Activated CD8-positive, alpha-beta memory T cell treated with anti-CD3 and anti-CD28 coated beads, Interleukin-2, amount 50 U/mL, for 1 hour (primary cell): Measurements from ENCODE around the gene MNAT1.
"Not testable (repeated sequence)": the region's sequence is repeated elsewhere in the genome, so short reads cannot be mapped to it uniquely, and the experiment has no call there.

ENCODE experiments used
- DNase-seq: peaks from one replicate; pipeline ENCODE4 v3.0.0-alpha.2; 2020; ENCODE audit errors: extremely low read depth

MNAT1 gene

DNA sequence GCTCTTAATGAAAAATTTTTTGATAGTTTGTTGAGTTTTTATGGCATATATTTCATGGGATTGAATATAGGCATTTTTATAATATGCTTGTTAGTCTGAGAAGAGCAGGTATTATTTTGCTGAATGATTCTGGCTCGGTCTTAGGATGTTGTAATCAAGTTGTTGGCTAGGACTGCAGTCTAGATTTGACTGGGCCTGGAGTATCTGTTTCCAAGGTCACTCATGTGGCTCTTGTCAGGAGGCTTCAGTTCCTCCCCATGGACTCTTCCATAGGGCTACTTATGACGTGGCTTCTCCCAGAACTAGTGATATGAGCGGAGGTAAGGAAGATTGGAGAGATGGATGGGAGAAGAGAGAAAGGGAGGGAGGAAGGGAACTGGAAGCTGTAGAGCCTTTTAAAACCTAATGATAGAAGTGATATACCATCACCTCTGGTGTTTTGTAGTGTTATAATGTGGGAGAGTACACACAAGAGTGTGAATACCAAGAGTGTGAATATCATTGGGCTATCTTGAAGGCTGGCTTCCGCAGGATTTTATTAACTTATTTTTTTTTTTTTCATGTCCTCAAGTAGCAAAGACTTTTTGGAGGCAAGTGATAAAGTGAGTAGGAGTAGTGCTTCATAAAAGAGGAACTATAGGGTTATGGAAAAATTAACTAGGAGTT lies 4.4 kb downstream of the MNAT1 start:
- DNase-seq, result no peak

DNA sequence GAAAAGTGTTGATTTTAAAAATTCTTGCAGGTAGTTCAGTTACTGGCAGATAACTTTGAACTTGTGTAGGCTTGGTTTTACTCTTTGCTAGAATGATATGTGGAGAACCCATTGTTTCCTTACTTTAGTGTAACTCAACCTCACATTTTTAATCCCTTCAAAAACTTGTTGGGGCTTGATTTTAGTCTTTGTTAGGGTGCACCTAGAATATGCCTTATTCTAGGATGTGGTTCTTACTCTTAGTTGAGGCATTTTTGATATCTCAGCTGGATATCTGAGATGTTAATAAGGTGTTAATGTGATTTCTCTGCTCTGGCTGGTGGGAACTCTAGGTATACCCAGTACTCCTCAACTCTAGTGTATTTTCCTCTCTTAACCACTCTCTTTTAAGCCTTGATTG lies 10.0 kb downstream of the MNAT1 start:
- no peak for DNase-seq

DNA sequence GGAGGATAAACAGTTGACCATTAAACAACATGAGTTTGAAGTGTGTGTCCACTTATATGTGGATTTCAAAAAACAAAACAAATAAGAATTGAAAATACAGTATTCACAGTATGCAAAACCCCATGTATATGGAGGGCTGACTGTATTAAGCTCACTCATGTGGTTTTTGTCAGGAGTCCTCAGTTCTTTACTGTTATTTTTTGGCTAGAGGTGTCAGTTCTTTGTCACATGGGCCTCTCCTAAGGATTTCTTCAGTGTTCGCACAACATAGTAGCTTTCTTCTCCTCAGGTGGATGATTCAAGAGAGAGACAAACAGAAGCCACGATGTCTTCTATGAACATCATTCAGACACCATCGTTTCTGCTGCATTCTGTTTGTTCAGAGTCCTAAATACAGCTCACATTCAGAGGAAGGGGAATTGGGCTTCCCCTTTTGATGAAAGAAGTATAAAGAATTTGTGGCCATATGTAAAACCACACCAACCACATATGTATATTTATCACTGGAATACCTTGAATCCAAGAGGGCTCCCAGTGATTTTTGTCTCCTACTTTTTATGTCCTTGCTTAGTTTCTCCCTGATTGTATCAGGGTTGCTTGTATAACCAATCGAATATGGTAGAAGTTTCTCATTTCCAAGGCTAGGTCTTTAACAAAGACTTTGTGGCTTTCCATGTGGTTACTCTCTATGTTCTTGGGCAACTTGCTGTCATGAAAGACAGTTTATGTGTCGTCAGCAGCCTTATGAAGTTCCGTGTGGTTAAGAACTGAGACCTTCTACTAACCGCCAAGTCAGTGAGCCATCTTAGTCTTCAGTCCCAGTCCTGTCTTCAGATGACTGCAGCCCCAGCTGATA lies 18.9 kb downstream of the MNAT1 start:
- peak; percentile 45 for DNase-seq

DNA sequence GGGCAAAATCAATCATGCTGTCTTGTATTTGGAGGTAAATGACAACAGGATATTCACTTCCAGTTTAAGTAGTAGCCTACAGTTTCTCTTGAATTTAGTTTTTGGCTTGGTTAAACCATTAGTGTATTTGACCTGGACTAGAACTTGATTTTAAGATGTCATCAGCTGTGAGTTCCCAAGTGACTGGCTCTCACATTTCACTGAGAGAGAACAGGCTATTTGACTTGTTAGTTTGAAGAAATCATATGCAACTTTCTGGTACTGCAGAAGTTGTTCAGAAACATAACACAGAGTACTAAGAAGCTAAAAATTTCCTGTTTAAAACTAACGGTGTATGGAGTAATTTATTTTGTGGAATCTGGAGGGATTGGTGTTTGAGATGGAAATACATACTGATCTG lies 22.3 kb downstream of the MNAT1 start:
- DNase-seq, result no peak

DNA sequence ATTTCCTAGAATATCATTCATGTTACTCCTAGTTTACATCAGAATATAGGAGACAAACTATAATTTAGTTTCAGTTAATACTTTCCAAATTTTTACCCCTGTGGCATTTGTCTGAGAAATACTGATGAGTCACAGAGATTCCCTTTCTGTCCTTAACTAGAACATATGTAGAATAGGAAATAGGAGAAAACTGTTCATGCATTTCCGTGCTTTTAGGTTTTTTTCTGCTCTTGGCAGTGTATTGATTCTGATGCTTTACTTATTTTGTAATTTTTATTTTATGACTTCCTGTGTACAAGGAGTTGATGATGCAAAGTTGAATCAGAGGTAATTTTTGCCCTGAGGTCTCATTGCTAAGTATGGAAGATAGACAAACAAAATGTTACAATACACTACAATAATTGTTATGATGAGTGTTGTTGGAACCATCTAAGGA lies 23.0 kb downstream of the MNAT1 start:
- no peak for DNase-seq

DNA sequence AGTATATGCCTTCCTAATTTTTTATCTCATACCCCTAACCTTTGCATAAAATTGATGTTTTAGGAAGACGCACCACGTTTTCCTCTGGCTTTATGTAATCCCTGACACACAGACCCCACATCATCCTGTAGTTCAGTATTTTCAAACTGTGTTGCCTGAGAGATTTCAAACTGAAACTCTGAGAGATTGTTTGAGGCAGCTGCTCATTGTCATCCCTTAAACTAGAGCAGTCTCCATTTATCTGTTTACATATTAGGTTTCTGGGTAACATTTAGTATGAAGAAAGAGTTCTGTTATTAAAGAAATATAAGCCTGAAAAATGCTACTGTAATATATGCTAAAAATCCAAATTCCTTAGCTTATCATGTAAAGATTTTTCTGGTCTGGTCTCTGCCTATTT lies 24.3 kb downstream of the MNAT1 start:
- no peak for DNase-seq

DNA sequence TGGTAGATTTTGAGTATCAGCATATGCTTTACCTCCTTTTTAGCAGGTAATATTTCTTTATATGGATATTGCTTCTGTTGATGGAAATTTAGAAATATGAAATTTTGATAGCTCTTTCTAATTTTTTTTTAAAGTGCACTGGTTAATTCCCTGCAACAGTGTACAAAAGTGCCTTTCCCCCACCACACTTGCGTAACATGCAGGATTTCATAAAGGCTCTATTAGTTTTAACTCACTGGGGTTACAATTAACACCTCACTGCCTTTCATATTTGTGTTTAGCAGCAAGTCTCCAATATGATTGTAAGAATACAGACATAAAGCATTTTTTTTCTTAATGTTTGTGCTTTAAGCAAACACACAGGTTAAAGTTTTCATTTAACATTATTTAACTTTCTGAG lies 25.6 kb downstream of the MNAT1 start:
- no peak for DNase-seq

DNA sequence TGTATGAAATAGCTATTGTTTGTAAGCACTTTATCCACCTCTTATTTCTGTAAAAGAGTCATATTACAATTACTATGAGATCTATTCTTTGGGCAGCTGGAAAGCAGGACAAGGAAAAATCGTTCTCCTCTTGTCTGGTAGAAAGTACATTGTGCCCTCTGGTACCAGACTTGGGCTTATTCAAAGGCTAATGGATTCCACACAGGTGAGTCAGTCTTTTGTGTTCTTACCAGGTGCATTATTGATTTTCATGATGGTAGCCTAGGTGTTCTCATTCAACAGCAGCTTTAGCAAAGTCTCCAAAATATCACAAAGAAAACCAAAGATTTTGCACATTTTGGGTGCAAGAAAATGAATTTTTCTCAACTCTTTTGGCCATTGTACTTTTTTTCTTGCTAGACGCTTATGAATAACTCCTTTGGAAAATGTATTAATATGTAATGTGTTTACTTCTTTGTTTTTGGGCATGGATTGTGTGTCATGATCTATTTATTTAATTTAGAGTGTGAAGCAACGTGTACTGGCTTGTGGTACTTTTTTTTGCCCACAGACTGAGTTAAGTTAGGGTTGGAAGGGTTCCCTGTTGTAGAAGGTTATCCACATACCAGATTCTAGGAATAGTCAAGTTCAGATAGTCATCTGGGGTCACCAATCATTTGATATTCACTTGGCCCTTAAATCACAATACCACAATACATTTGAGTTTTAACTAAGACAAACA lies 26.2 kb downstream of the MNAT1 start:
- no peak for DNase-seq

DNA sequence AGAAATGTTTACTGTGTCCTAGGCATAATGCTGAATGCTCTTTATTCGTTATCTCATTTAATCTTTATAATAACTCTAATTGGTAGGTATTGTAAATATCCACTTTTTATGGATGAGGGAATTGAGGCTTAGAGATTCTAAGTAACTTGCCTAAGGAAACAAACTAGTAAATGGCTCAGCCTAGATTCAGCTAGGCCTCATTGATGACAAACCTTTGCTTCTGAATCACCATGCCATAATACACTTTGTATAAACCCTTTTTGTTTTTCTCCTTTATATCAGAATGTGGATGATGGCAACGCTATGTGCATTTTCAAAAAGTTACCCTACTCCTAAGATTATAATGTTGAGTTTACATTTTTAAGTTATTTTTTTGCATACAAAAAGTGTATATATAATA lies 34.0 kb downstream of the MNAT1 start:
- no peak for DNase-seq

DNA sequence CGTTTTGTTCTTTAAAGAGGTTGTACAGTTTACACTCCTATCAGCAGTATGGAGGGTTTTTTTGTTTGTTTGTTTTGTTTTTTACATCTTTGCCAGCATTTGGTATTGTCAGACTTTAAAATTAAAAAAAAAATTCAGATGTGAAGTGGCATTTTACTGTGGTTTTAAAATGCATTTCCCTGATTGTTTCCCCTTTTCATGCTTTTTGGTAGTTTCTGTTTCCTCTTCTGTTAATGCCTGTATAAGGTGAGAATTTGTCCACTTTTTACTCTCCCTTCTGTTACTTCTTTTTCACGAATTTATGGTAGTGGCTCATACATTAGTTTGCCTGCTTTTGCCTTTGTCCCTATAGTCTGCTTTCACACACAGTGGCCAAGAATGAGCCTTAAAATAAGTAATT lies 36.6 kb downstream of the MNAT1 start:
- no peak for DNase-seq

DNA sequence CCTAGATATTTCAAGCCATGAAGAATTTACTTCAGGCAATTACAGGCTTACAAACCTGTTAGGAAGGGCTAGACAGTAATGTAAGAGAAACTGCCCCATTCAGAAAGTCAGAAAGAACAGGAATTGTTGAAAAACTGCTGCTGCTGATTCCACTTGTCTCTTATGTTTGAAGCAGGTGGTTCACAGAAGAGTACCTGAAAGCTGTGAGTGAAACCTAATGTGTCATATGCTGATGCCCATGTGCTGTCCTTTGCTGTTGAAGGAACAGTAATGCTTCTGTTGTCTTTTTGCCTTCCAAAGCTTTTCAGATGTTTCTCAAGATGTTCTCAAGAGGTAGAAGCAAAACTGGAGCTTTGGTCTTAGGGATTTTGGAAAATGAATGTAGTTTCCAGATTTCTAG lies 39.0 kb downstream of the MNAT1 start:
- DNase-seq, result no peak

DNA sequence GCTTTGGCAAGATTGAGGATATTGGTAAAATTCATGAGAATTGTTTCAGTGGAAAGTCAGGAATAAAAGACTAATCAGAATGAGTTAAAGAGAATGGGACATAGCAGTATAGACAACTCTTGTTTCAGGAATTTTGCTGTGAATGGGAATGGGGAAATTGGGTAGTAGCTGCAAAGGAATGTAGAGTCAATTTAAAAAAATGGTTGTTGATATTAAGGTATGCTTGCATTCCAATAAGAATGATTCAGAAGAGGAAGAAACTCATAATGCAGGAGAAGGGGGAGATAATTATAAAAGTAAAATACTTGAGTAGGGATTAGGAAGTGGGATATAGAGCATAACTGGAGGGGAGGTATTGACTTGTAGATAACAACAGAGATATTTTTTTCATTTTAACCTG lies 40.7 kb downstream of the MNAT1 start:
- DNase-seq, result no peak

DNA sequence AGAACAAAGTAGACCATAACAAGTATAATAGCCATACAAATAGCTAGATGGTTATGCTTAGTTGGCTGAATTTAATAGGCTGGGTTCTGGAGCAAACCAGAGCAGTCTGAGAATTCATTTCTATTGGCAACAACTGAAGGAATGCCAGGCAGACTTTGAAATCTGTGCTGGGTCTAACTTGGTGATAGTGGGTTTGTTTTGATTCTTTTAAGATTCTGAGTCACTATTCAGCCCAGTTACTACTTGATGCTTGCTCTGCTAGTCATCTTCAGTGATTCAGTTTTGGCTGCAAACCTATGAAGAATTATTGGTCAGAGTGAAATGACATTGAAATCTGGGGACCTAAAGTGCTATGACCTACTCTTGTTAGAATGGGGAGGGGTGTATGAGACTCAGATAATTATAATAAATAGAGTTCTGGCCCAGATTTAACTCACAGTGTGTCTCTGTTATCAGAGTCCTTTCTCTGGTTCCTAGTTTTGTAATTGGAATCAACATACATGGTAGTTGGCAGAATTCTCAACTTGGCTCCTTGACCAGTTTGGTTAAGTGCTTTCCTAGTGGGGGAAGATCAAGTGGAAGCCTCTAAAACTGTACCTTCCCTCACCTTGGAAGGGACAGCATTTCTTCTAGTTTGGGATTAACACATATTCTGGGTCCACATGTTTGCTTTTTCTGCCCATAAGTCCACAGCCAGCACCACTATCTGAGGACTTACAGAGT lies 43.5 kb downstream of the MNAT1 start:
- DNase-seq, result no peak

DNA sequence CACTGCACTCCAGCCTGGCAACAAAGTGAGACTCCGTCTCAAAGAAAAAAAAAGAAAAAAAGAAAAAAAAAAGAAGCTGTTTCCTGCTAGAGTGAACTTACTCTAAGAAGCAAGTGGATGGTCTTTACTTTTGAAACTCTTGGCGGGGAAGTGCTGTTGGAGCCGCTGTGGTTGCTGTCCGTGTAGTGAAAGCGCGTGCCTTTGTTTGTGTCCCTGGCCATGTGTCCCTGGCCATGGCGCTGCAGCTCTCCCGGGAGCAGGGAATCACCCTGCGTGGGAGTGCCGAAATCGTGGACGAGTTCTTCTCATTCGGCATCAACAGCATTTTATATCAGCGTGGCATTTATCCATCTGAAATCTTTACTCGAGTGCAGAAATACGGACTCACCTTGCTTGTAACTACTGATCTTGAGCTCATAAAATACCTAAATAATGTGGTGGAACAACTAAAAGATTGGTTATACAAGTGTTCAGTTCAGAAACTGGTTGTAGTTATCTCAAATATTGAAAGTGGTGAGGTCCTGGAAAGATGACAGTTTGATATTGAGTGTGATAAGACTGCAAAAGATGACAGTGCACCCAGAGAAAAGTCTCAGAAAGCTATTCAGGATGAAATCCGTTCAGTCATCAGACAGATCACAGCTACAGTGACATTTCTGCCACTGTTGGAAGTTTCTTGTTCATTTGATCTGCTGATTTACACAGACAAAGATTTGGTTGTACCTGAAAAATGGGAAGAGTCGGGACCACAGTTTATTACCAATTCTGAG lies 45.4 kb downstream of the MNAT1 start:
- DNase-seq, result not testable (repeated sequence)

DNA sequence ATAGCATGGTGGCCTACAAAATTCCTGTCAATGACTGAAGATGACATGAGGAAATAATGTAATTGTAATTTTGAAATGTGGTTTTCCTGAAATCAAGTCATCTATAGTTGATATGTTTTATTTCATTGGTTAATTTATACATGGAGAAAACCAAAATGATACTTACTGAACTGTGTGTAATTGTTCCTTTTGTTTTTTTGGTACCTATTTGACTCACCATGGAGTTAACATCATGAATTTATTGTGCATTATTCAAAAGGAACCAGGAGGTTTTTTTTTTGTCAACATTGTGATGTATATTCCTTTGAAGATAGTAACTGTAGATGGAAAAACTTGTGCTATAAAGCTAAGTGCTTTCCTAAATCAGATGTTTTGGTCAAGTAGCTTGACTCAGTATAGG lies 46.0 kb downstream of the MNAT1 start:
- DNase-seq, result not testable (repeated sequence)

DNA sequence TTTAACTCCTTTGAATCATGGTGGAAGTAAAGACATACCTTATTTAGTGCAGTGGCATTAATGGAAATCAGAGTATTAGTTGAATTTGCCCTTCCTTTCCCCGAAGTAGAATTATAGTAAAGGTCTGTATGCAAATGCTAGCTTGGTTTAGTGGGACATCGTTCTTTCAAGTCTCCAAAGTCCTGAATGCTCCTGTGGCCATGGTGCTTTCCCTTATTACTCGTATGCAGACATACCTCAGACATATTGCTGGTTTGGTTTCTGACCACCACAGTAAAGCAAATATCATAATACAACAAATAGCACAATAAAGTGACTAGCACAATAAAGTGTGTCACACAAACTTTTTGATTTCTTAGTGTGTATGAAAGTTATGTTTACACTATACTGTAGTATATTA lies 52.3 kb downstream of the MNAT1 start:
- no peak for DNase-seq

DNA sequence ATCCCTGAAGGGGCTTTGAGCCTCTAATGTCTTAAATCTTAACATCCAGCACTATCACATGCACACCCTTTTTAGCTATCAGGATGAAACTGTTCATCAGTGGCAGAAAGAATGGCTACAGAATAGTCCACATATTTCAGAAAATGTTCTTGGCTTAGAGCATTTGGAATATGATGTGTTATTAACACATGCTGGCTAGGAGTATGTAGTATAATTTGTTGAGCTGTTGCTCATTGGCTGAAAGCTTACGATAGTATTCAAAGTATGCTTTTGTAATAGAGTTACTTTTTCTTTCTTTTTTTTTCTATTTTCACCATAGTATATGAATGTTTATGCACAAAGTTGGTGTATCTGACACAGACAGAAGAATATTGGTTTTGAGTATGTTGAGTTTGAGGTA lies 55.1 kb downstream of the MNAT1 start:
- no peak for DNase-seq

DNA sequence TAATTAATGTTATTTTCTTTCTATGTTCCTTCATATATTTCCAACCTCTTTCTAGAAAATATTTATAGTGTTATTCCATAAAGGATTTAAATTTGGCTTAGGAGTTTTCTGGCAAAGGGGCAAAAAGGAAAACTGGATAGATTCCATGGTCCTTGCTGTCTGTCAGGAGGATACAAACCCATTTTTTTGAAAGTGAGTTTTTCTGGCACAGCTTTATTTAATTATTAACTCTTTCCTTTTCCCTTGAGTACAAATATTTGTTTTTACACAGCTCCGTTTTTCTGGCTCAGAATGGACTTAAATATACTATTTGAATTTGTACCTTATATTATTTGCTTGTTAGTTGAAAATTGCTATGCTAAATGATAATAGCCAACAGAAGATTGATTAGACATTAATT lies 56.3 kb downstream of the MNAT1 start:
- DNase-seq, result no peak

DNA sequence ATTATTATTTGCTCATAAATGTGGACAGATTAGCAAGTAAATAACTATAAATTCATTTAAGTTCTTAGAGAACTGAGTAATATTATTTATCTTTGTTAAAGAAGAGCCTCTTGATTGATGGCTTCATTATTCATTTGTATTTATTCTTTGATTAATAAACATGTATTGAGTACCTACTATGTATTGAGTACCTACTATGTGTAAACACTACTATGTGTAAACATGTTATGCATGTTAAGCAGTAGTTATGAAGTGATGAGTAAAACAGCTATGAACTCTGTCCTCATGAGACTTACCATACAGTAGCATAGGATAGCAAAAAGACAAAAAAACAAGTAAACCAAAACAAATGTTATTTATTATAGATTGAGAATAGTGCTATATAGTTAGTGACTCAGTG lies 61.9 kb downstream of the MNAT1 start:
- no peak for DNase-seq

DNA sequence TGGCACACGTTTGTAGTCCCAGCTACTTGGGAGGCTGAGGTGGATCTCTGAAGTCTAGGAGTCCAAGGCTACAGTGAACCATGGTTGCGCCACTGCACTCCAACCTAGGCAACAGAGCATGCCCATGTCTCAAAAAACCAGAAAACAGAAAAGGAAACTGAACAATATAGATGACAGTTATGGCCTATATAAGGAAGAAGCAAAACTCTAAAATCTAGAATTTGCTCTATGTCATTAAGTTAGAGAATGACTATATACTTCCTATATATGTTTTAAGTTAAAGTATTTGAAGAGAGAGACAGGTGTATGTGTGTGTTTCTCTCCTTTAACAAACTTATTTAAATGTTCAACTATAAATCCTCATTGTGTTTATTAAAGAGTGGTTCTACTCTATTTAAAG lies 65.8 kb downstream of the MNAT1 start:
- DNase-seq, result no peak

DNA sequence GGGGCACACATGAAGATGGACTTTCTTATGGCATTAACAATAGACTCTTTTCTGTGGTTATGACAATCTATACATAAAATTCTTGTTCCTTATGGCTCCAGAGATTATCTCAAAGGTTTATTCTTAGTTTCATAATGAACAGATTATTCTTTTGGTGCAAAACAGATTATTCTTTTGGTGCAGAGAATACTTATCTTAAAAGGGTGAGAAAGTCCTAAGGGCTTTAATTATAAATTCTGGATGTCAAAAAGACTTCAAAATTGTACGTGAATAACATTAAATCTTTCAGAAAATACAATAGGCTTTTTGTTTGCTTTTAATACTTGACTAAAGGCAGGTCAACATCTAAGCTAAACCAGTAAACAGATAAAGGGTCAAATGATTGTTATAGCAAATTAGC lies 69.3 kb downstream of the MNAT1 start:
- DNase-seq, result no peak
